Neural cell (in vitro differentiated cells): ENCODE results near the gene AARS2. TPM values are rescaled to one million over a fixed set of nuclear protein-coding genes. Genes with fewer than 3 reads are reported as not detected.

Experiments
- H2AFZ ChIP-seq: fragments of 200-600, 300-800 bp; sonication (generic), shearing (Covaris generic); 2 replicates; pipeline ENCODE4 v1.6.0; 2014; ENCODE audit warnings: low read depth, mild to moderate bottlenecking, antibody characterized with exemption, low read length, moderate library complexity
- H3F3A ChIP-seq: fragments of 200-600 bp; shearing (Covaris generic); 2 replicates; pipeline ENCODE4 v1.6.1; 2016; ENCODE audit warnings: mild to moderate bottlenecking, moderate library complexity, mixed read lengths, antibody characterized with exemption, low read length; ENCODE audit not compliant: insufficient read depth, poor library complexity, severe bottlenecking
- H3K27ac ChIP-seq: fragments of 200-600, 300-800 bp; sonication (generic), shearing (Covaris generic); 2 replicates; pipeline ENCODE4 v1.5.1; 2014; ENCODE audit warnings: mild to moderate bottlenecking, low read length, moderate library complexity
- H3K27me3 ChIP-seq: fragments of 300-800, 200-600 bp; sonication (generic), shearing (Covaris generic); 2 replicates; pipeline ENCODE4 v1.6.0; 2014; ENCODE audit warnings: mild to moderate bottlenecking, low read depth, low read length, moderate library complexity; ENCODE audit not compliant: insufficient read depth
- H3K36me3 ChIP-seq: fragments of 300-800, 200-600 bp; sonication (generic), shearing (Covaris generic); 2 replicates; pipeline ENCODE4 v1.5.1; 2014; ENCODE audit warnings: mild to moderate bottlenecking, antibody characterized with exemption, low read length, moderate library complexity; ENCODE audit not compliant: insufficient read depth
- H3K4me2 ChIP-seq: fragments of 300-800, 200-600 bp; sonication (generic), shearing (Covaris generic); 2 replicates; pipeline ENCODE4 v1.6.0; 2014; ENCODE audit warnings: mild to moderate bottlenecking, low read length
- H3K4me3 ChIP-seq: fragments of 300-800, 200-600 bp; sonication (generic), shearing (Covaris generic); 2 replicates; pipeline ENCODE4 v1.5.1; 2014; ENCODE audit warnings: mild to moderate bottlenecking, low read length, moderate library complexity
- H3K79me2 ChIP-seq: fragments of 200-600 bp; shearing (Covaris generic); replicated peaks from 2 replicates; pipeline ENCODE4 v1.6.0; 2014; ENCODE audit warnings: mild to moderate bottlenecking, low read length, moderate library complexity; ENCODE audit not compliant: insufficient read depth
- H3K9ac ChIP-seq: fragments of 300-800, 200-600 bp; sonication (generic), shearing (Covaris generic); 2 replicates; pipeline ENCODE4 v1.6.1; 2016; ENCODE audit warnings: mild to moderate bottlenecking, low read length, mixed read lengths
- H3K9me2 ChIP-seq: fragments of 200-600 bp; shearing (Covaris generic); 2 replicates; pipeline ENCODE4 v1.6.1; 2016; ENCODE audit warnings: mild to moderate bottlenecking, low read length, mixed read lengths; ENCODE audit not compliant: insufficient read depth
- H3K9me3 ChIP-seq: fragments of 200-600, 300-800 bp; sonication (generic), shearing (Covaris generic); 2 replicates; pipeline ENCODE4 v1.6.1; 2016; ENCODE audit warnings: mild to moderate bottlenecking, mixed run types, low read length, moderate library complexity, mixed read lengths
- H4K20me1 ChIP-seq: fragments of 200-600 bp; shearing (Covaris generic); 2 replicates; pipeline ENCODE4 v1.6.1; 2016; ENCODE audit warnings: mild to moderate bottlenecking, mixed run types; ENCODE audit not compliant: insufficient read depth
- CTCF ChIP-seq: fragments of 450-650 bp; IDR thresholded peaks from 2 replicates; pipeline ENCODE4 v1.5.1; 2014; ENCODE audit warnings: antibody characterized with exemption, mild to moderate bottlenecking, moderate library complexity; ENCODE audit not compliant: poor library complexity, severe bottlenecking
- EP300 ChIP-seq: fragments of 450-650 bp; conservative IDR thresholded peaks from 2 replicates; pipeline ENCODE4 v1.6.1; 2014; ENCODE audit warnings: antibody characterized with exemption, mild to moderate bottlenecking, moderate library complexity; ENCODE audit not compliant: poor library complexity, severe bottlenecking
- EZH2 ChIP-seq: fragments of 200-600, 300-800 bp; shearing (Covaris generic), sonication (generic); IDR thresholded peaks from 2 replicates; pipeline ENCODE4 v1.6.1; 2014; ENCODE audit warnings: antibody characterized with exemption, low read length, borderline replicate concordance, mild to moderate bottlenecking; ENCODE audit not compliant: insufficient read depth, poor library complexity, severe bottlenecking
- MXI1 ChIP-seq: fragments of 450-650 bp; conservative IDR thresholded peaks from 2 replicates; pipeline ENCODE4 v1.6.1; 2014; ENCODE audit warnings: antibody characterized with exemption, mild to moderate bottlenecking; ENCODE audit not compliant: poor library complexity, severe bottlenecking
- POLR2AphosphoS5 ChIP-seq: IDR thresholded peaks from 2 replicates; pipeline ENCODE4 v1.6.1; 2012
- RAD21 ChIP-seq: fragments of 450-650 bp; conservative IDR thresholded peaks from 2 replicates; pipeline ENCODE4 v1.6.1; 2014; ENCODE audit warnings: antibody characterized with exemption, mild to moderate bottlenecking, moderate library complexity
- SMC3 ChIP-seq: fragments of 450-650 bp; conservative IDR thresholded peaks from 2 replicates; pipeline ENCODE4 v1.6.1; 2014; ENCODE audit warnings: antibody characterized with exemption, mild to moderate bottlenecking, moderate library complexity; ENCODE audit not compliant: poor library complexity
- TAF1 ChIP-seq: IDR thresholded peaks from 2 replicates; pipeline ENCODE4 v1.6.1; 2012; ENCODE audit warnings: low read depth
- polyA plus RNA-seq: library from polyadenylated mRNA; depleted of rRNA; stranded (reverse); fragments of >200 nt; gene quantifications from 2 replicates; pipeline ENCODE4 v1.2.3, GENCODE V29; 2014
- TF ChIP-seq, protein P1 (sequence below): IDR thresholded peaks from 2 replicates; pipeline ENCODE4 v1.6.1; 2012; ENCODE audit warnings: borderline replicate concordance

The AARS2 gene
- polyA plus RNA-seq, 1 donor from 2014 or later: 12.6 TPM

DNA sequence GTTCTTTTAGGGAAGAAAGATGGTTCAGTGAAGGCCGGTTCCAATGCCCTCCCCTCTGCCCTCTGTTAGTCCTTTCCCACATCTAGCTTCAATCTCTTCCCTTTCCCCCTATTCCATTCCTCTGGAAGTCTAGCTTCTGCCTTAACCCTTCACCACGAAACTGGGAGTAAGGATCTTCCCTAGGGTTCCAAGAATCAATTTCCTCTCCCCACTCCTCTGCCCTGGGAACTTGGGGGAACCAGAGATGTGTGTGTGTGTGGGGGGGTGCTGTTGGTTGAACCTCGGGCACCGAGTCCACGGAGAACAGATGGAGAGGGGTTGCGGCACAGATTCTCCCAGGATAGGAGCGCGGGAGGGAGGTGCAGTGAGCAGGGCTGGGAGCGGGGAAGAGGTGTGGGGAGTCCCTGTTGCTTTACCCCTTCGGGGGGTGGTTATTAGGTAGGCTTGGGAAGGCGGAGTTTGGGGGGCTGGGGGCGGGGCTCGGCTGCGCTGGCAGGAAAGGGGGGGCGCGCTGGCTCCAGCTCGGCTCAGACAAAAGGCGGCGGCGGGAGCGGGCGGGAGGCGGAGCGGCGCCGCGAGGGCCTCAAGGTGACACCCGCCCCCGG, 43.1 kb downstream of the AARS2 start, which contains the start of gene TMEM151B:
TSS of gene TMEM151B (plus strand) at position 530 of the 605 bp plus-strand sequence. CDS start 293 bp downstream, outside the sequence.
- H3K36me3 ChIP-seq: peaks cover 6% of the 10 kb centered on the region
- peak within 1 kb of the TSS; percentile 98 for H3K4me2 ChIP-seq
- H3K27me3 ChIP-seq: no peaks in the 10 kb centered on the region
- peaks cover 17% of the 10 kb centered on the region for H3K79me2 ChIP-seq
- TF ChIP-seq CTCF: no peak
- peak; percentile 49 for TF ChIP-seq POLR2AphosphoS5
- peak; percentile 9 for TF ChIP-seq EP300
- peak; percentile 20 for TF ChIP-seq SMC3
- H4K20me1 ChIP-seq: no peaks in the 10 kb centered on the region
- no peaks in the 10 kb centered on the region for H3K9me3 ChIP-seq
- peak within 1 kb of the TSS; percentile 74 for H3K4me3 ChIP-seq
- peak within 1 kb of the TSS; percentile 85 for H3K9ac ChIP-seq
- H3F3A ChIP-seq: no peaks in the 10 kb centered on the region
- peak within 1 kb of the TSS; percentile 88 for H3K27ac ChIP-seq
- no peaks in the 10 kb centered on the region for H3K9me2 ChIP-seq
- H2AFZ ChIP-seq: peak within 1 kb of the TSS; percentile 66

DNA sequence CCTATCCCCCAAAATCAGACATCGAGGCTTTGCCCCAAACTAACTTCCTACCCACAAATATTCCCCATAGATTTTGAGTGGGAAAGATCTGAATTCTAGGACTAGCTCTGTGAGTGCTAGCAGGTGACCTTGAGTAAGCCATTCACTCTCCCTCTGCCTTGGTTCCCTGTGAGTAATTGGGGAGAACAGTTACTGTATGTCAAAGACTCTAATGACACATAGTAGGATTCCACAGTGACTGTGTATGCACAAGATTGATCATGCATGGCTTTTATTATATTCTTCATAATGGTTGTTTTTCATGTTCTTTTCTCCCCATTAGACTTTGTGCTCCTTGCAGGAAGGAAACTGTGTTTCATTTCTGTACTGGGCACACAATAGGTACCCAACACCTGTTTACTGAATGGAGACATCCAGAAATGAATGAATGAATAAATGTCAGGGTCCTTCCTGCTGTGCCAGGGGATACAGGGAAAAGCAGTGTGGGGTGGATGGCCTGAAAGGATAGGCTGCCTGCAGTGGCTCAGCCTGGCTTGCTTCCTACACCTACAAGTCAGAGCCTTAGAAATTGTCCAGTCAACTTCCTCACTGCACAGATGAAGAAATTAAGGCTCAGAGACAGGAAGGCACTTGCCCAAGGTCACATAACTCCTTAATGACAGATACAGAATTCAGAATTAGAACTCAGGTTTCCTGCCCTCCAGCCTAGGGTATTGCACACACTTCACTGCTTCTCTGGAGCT, 43.8 kb downstream of the AARS2 start:
- Histone ChIP-seq H3K27ac (peak overlapping the region; percentile 88), H4K20me1 (peaks cover 3% of the 10 kb centered on the region), H3K4me3 (peak overlapping the region; percentile 67), H3K4me2 (peak overlapping the region; percentile 98), H3K9me3 (no peaks in the 10 kb centered on the region), H3F3A (no peaks in the 10 kb centered on the region), H3K27me3 (no peaks in the 10 kb centered on the region), H3K36me3 (peaks cover 6% of the 10 kb centered on the region), H3K9ac (peak overlapping the region; percentile 85), H3K79me2 (peaks cover 19% of the 10 kb centered on the region), H3K9me2 (no peaks in the 10 kb centered on the region), H2AFZ (peak overlapping the region; percentile 66)
- no peak for TF ChIP-seq CTCF
- TF ChIP-seq TAF1: no peak
- TF ChIP-seq SMC3: no peak
- no peak for TF ChIP-seq EP300
- no peak for TF ChIP-seq MXI1
- TF ChIP-seq POLR2AphosphoS5: no peak
- TF ChIP-seq RAD21: no peak
- TF ChIP-seq, protein P1, sequence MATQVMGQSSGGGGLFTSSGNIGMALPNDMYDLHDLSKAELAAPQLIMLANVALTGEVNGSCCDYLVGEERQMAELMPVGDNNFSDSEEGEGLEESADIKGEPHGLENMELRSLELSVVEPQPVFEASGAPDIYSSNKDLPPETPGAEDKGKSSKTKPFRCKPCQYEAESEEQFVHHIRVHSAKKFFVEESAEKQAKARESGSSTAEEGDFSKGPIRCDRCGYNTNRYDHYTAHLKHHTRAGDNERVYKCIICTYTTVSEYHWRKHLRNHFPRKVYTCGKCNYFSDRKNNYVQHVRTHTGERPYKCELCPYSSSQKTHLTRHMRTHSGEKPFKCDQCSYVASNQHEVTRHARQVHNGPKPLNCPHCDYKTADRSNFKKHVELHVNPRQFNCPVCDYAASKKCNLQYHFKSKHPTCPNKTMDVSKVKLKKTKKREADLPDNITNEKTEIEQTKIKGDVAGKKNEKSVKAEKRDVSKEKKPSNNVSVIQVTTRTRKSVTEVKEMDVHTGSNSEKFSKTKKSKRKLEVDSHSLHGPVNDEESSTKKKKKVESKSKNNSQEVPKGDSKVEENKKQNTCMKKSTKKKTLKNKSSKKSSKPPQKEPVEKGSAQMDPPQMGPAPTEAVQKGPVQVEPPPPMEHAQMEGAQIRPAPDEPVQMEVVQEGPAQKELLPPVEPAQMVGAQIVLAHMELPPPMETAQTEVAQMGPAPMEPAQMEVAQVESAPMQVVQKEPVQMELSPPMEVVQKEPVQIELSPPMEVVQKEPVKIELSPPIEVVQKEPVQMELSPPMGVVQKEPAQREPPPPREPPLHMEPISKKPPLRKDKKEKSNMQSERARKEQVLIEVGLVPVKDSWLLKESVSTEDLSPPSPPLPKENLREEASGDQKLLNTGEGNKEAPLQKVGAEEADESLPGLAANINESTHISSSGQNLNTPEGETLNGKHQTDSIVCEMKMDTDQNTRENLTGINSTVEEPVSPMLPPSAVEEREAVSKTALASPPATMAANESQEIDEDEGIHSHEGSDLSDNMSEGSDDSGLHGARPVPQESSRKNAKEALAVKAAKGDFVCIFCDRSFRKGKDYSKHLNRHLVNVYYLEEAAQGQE: no peak
- no peak for TF ChIP-seq EZH2
